GM19023 (cell line): ENCODE results near the gene MAGI1.
"Not testable (repeated sequence)": the region's sequence is repeated elsewhere in the genome, so short reads cannot be mapped to it uniquely, and the experiment has no call there.

Experiments
- ATAC-seq: cut with Tn5 transposase; IDR thresholded peaks from one replicate; pipeline ENCODE4 v1.9.1; 2021; ENCODE audit warnings: mild to moderate bottlenecking, moderate library complexity; ENCODE audit not compliant: unreplicated experiment

Gene MAGI1

DNA sequence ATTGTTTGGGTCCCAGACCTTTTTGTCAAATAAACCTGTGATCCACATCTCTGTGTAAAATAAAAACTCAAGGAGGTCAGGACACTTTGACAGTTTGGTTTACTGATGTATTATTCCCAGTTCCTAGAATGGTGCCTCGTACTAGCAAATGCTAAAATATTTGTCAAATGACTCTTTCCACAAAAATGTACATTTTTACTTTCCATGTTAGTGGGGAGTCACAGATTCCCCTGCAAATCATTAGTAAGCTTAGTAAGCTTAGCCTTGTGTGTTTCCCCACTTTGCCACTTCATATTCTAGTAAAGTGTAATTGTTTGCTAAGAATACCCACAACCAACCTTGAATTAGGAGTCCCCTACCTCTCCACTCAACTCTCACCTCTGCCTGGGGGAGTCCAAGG, 2.4 kb upstream of the MAGI1 start:
- no peak for ATAC-seq

DNA sequence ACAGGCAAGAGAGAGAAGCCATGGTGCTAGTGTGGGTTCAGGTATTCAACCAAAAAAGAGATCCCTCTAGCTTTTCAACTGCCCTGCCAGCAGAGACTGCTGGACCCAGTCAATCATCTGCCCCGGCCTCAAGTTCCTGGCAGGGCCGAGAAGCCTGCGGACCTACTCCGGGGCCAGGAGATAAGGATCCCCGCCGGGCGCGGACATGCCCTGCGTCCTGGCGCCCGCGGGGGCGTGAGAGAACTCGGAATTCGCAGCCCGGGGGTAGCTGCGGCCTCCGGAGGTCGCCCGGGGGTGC, 821 bp upstream of the MAGI1 start:
- ATAC-seq = no peak

DNA sequence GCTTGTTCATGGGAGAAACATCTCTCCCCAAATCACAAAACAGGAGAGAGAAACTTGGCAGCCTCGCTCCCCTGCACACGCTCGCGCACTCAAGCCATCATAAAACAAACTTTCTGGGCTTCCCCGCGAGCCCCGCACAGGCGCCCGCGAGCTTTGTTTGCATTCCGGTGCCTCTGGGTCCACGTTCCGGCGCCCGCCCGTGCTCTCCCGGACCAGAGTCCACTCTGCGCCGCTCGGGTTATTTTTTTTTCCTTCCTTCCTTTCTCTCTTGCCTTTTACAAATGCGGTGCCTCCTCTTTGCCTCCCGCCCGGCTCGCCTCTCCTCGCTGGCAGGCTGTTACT, 363 bp downstream of the MAGI1 start:
- ATAC-seq = peak; percentile 28

DNA sequence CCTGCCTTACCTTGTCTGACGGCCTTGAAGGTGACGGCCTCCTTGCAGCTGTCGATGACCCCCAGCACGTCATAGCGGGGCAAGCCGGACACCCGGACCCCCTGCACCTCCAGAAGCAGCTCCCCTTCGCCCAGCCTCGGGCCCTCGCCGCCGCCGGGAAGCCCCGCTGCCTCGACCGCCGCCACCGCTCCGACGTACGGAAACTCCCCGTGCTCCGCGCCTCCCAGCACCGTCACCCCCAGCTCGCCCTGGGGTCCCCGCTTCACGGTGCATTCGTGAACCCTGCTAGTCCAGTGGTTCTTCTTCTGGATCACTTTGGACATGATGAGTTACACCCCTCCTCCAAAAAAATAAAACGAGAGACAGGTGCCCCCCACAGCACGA, 740 bp downstream of the MAGI1 start:
- peak; percentile 25 for ATAC-seq

DNA sequence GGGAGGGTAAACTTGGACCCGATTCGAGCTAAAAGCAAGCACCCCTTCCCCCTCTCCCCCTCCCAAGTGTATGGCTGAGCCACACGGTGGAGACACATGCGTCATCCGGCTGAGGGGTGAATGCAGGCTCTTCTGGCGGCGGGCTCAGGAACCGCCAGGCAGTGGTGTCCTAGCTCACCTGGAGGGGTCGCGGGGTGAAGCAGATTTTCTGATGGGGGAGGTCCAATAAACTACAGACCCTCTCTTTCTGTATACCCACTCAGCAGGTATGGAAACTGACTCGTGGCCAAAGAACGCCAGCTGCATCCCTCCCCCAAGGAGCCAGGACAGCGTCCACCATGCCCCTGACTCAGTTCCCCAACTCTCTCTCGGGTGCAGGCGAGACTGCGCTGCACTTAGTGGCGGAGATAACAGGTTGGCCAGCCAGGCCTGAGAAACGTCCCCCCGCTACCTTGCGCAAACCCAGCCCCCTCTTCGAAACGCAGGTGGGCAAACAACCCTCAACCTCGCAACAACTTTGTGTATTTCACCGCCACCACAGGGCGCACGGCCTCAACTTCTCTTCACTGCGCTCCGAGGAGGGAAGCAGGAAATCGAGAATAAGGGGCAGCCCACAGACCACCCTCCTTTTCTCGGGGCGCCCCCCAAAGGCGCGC, 1.3 kb downstream of the MAGI1 start:
- ATAC-seq = no peak

DNA sequence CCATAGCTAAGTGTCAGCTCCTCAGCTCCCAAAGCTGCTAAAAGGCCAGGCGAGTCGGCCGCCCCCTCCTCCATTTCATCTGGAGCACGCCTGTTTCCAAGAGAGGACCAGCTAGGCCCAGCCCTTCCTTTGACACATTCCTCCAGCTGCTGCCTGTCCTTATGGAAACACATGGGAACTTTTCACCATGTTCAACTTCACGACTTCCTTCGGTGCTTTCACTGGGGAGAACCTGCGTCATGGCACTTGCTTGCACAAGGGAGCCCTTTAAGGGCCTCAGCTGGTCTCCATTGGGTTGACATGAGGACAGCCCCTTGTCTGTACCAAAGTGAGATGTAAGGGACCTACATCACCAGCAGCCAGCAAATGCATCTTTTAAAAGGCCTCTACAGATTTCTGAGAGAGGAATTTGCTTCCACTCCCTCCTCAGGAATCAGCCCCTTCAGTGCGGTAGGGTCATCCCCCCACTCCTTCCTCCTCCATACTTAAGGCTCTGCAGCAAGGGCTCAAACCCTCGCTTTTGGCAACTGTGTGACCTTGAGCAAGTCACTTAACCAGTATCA, 2.1 kb downstream of the MAGI1 start:
- ATAC-seq = no peak

DNA sequence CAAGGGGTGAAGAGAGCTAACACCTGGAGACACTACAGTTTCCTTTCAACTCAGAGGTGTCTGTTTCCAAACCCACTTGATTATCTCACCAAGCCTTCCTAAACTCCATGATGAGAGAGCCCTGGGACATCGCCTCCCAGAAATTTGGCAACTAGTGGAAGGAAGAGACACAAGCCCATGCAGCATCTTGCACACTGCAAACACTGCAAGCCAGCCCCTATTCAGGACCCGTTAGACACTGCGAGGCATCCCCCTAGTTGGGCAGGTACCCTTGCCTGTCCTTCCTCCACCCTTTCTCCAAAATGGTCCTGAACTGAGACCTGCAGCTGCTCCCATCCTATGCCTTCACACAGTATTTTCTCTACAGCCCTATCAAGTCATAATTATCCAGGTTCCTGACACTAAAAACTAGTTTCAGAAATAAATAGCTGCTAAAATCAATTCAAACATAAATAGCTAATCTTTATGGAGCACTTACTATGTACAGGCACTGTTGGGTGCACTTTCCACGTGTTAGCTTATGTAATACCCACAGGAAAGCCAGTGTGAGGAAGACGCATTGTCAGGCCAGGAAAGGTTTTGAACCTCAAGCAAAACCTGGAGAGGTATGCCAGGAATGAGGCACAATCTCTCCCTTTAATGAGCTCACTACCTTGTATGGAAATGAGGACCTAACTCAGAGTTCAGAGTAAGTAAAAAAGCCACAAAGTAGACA, 2.8 kb downstream of the MAGI1 start:
- ATAC-seq = no peak

DNA sequence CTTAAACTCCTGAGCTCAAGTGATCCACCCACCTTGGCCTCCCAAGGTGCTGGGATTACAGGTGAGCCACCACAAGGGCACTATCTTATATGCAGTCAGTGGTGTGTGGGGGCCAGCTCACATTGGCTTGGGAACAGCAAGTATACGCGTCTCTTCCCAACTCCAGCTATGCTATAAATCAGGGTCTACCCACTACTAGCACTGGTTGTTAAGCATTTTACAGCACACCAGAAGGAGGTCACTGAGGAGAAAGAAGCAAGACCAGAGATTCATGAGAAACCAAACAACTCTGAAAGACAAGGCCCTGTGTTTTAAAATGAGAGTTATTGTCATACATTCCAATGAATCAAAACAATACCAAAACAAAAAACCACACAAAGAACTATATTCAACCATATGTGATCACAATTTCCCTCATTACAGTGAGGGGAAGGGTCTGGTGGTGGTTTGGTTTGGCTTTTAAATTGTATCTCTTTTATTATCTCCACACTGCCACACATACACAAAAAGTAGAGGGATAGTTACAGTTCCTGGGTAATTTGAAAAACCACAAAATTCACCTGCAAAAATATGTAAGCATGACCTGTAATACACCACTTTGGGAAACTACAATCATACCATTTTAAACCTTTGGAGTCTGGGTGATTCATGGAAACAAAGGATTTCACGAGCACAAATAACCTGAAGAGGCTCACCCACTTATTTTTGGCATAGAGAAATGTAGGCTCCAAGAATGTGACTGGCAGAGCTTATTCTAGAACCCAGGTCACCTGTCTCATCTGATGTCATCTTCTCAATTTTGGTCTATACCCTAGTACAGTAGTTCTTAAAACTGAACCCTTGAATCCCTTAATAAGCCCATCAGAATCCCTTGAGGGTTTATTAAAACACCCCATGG, 5.2 kb downstream of the MAGI1 start:
- no peak for ATAC-seq

DNA sequence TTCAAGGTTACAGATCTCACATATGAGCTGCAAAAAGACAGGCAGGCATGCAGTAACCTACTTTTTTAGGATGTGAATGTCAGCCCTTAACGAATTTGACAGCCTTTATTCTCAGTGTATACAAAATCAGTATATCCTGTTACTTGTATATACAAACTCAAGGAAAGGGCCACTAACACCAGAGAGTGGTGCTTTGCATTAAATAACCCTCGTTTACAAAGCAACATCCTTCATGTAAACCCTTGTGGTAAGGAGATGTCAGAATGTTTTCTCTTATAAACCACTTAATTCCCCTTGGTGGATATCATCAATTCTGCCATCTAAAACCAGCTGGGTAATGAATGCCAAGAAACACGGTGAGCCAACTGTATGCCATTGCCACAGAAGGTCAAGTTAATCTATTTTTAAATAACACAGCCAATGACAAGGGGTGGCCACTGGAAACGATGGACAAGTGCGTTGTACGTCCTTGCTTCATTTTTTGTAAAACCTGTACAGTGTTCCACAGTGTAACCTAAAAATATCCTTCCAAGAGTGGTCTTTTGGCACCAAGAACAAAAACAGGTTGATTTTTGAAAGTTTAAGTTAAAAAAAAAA, 7.5 kb downstream of the MAGI1 start:
- ATAC-seq = no peak

DNA sequence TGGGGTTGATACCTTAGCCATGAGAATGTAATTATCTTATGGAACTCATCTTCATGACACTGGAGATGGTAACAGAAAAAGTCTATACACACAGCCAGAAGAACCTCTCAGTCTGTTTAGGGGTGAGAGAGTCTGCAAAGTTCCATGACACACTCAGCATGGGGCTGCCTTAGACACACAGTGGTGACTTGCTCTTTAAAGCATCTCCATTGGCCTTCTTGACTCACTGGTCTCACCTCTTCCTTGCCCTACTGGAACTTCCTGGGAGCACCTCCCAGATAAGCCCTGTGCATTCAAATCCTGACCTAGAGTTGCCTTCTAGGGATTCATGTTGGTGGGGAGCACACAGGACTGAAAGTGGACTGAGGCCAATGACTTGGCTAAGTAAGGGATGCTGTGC, 9.3 kb downstream of the MAGI1 start:
- ATAC-seq = no peak

DNA sequence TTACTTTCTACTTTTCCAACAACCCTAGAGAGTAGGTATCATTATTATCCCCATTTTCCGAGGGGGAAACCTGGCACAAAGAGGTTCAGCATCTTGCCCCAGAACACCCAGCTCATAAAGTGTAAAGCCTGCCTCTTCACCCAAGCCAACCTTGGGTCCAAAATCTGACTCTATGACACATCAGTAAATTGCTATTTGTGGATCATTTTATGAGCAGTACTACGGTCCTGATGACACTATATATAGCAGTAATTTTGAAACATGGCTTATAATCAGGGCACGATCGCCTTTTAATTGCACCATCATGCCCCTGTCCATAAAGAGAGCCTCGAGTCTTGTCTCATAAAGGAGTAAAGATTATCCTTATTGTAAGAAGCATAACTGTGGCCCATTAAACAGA, 9.7 kb downstream of the MAGI1 start:
- ATAC-seq = no peak

DNA sequence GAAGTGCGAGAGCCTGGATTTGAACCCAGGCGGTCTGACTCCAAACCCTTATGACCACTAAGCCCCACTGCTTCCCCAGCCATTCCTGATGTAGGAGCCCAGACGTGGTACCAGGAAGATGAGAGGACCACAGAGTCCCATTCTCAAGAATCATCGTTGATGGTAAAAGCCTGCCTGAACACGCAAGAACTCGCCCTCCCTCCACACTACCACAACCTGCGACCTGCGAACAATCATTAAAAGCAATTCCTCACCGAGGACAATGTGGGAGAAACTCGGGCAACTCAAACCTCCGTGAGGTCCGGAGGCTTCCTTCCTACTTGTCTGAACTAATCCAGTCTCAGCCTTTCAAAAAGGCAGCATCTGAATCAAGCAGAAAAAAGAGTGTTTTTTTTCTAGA, 10.3 kb downstream of the MAGI1 start:
- no peak for ATAC-seq

DNA sequence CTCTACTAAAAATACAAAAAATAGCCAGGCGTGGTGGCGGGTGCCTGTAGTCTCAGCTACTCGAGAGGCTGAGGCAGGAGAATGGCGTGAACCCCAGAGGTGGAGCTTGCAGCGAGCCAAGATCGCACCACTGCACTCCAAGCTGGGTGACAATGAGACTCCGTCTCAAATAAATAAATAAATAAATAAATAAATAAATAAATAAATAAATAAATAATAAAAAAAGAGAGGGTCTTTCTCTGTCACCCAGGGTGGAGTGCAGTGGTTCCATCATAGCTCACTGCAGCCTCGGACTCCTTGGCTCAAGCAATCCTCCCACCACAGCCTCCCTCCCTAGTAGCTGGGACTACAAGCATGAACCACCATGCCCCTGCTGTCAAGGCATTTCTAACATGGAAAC, 11.6 kb downstream of the MAGI1 start:
- ATAC-seq = not testable (repeated sequence)

DNA sequence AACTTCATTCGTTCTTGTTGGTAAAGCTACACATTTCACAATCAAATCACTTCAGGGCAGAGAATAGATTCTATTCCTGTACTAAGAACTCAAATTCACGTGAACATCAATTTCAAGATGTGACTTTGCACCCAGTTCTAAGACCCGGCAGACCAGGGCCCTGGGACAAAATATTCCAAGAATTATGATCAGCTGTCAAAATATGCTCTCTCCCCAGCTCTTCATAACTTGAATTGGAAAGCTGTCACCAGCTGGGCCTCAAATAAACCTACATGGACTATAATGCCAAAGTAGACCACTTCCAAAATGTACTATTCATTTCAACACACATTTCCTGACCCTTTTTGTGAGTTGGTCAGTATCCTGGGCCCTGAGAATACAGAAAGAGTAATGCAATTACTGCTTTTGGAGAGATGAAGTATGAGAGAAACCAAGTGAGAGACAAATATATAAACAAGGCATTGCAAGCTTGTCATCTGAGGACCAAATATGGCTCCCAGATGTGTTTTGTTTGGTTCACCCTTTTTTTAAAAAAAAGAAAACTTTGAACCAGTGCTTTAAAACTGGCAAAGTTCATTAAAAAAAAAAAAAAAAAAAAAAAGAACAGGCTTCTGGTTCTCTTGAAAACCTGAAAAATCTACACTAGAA, 14.9 kb downstream of the MAGI1 start:
- ATAC-seq = no peak

DNA sequence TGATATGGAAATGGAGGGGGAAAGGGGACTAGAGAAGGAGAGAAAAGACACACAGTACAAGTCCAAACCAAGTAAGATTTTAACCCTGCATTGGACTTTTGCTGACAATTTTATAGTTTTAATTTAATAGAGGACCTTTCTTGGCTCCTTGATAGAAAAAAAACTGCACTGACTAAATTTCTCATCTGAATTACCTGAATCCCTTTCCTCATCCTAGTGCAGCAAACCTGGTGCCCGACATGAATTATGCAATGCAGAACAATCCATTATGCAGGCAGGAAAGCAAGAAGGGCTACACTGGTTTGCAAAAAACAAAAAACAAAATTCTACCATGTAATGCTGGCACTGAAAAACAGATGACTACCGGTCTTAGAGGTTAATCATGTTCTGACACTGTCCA, 15.5 kb downstream of the MAGI1 start:
- ATAC-seq = no peak

DNA sequence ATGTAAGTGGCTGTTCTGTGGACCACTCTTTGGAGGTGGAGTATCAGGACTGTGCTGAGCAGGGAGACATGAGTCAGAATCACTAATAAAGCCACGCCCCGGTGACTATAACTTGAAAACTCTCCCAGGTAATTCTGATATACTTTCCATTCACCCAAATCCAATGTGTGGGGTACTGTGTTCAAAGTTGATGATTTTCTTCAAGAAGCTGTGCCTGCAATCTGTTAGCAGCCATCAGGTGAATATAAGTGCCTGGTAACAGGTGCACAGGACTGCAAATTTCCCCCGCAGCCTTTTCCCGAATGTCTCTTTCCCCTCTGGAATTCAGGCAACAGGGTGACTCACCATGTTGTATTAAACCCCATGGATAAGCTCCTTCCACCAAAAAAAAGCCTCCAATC, 17.0 kb downstream of the MAGI1 start:
- ATAC-seq = no peak

DNA sequence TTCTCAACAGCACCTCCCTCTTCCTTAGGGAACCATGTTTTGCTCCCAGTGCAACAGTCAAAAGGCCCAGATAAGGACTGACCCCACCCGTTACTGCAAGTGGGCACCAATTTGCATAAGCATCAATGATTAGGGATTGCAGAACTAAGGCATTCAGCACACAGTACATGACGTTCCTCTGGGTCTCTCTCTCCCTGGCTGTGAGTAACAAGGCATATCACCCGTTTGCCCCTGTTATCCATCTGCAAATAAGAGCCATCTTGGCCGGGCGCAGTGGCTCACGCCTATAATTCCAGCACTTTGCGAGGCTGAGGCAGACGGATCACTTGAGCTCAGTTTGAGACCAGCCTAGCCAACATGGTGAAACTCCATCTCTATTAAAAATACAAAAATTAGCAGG, 18.8 kb downstream of the MAGI1 start:
- no peak for ATAC-seq

DNA sequence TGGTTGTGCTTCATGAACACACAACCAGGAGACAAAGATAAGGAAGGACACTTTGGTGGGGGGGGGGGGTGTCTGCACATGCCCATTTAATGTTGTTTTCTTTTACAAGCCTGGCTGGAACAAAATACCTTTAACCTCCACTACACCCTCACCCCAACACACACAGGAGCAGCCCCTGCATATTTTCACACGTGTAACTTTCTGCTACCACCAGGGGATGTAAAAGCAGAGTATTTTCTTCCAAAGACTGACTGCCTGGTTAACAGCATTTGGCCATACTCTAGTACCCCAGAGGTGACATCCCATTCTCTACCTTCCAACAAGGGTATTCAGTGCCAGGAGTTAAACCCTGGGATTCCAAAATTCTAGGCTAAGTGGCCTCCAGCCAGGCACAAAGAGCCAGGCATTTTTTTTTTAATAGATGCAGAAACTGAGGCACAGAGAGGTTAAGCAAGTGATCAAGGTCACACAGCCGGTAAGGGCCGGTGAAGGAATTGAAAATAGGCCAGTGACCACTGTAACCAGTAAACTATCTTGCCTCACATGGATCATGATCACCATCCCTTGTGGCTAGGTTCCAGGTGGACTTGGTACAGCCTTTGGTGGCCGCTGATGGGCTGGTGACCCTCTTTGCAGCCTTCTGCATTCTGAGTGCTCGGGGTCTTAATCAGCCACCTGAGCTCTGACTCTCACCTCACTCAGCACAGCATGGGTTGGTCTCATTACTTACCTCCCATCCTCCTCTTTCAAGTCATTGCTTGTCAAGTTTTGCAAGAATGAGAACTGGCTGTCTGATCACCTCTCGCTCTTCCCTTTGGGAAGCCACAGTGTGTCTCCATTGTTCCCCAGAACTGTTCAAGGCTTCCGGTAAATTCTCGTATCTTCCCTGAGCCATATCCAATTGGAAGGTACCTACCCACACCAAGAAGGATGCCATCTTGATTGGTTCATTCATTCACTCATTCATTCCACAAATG, 20.4 kb downstream of the MAGI1 start:
- ATAC-seq = no peak

DNA sequence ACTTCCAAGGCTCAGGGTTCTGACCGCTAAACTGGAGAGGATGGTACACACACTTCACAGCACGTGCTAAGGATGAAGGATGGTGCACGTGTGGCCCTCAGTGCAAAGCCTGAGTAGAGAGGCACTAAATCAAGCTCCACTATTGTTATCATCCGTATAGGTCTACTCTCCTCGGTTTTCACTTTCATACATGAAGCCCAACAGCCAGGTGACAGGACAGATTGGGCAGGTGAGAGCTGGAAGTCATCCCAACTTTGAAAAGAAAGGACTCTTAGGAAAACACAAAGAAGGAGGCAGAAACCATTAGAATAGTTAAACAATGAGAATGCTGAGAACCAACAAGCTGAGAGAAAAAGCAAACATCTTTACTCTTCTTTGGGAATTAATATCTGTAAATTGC, 21.1 kb downstream of the MAGI1 start:
- no peak for ATAC-seq

DNA sequence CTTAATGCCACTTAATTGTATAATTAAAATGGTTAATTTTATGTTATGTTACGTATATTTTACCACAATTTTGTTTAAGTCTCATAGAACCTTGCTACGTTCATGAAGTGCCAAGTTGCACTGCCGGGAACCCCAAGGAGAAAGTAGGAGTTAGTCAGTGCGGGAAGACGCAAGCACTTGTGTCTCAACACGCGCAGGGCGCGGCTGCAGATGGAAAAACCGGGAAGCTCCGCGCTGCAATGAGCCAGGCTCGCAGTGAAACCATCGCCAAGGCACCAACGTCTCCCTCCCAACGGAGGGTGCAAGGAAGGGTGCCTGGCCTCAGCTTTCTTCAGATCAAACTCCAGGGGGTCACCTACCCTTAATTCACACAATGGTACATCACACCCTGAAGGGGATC, 21.6 kb downstream of the MAGI1 start:
- ATAC-seq = no peak
